AG04449 (cell line): Measurements from ENCODE around the gene COX10.

Experiments
- CTCF ChIA-PET: fragments of 350-600 bp; formaldehyde crosslinking; extraction: SDS; loops from one replicate; lab custom pipeline; 2021; ENCODE audit warnings: antibody characterized with exemption; lab: Yijun Ruan, JAX
- POLR2A ChIA-PET: fragments of 400-600, 350-600 bp; formaldehyde crosslinking; extraction: SDS; loops from one replicate; lab custom pipeline; 2020; ENCODE audit warnings: antibody characterized with exemption, inconsistent platforms; lab: Yijun Ruan, JAX
- DNase-seq: peaks from one replicate; pipeline ENCODE4 v3.0.0-alpha.2; 2010; ENCODE audit warnings: low read depth, low spot score
- H3K4me3 ChIP-seq: 2 replicates; pipeline ENCODE4 v1.5.1; 2011; ENCODE audit warnings: low read depth, mild to moderate bottlenecking, control low read depth, low read length
- CTCF ChIP-seq: IDR thresholded peaks from one replicate; pipeline ENCODE4 v1.5.1; 2011; ENCODE audit warnings: mild to moderate bottlenecking, moderate library complexity, low read length, control low read depth, inconsistent platforms; ENCODE audit not compliant: insufficient read depth; ENCODE audit errors: missing control alignments

COX10 gene

GRCh38 chr17:14051692-14052091 lies 17.6 kb upstream of the COX10 start:
- ChIA-PET POLR2A (no interaction called here), CTCF (interaction anchor here (1.0 to 1.4 kb wide), 2 partner anchors 14 to 249 kb away, joined by 3 read pairs; partner anchors contain the start of gene HS3ST3B1)
- no peak for TF ChIP-seq CTCF
- DNase-seq: no peak
- H3K4me3 ChIP-seq: no peak overlapping the region

- POLR2A ChIA-PET: no interaction called here
- no peak overlapping the region for H3K4me3 ChIP-seq
- DNase-seq: no peak
- TF ChIP-seq CTCF: no peak
- CTCF ChIA-PET: interaction anchor here (1.0 to 1.4 kb wide), 4 partner anchors 13 to 458 kb away, joined by 3 read pairs; partner anchors contain the start of gene HS3ST3B1
Measured at GRCh38 chr17:14052886-14053615, 16.3 kb upstream of the COX10 start.

GRCh38 chr17:14057591-14057990 lies 11.7 kb upstream of the COX10 start:
- TF ChIP-seq CTCF: no peak
- CTCF ChIA-PET: no interaction called here
- POLR2A ChIA-PET: interaction anchor here (0.5 kb wide), 1 partner anchor 46 kb away, joined by 3 read pairs; no protein-coding TSS in a partner anchor
- no peak overlapping the region for H3K4me3 ChIP-seq
- DNase-seq: no peak

- ChIA-PET POLR2A (interaction anchor here (0.6 kb wide), 1 partner anchor 246 kb away, joined by 3 read pairs; no protein-coding TSS in a partner anchor), CTCF (no interaction called here)
- TF ChIP-seq CTCF: no peak
Measured at GRCh38 chr17:14058051-14058450, 11.3 kb upstream of the COX10 start.

GRCh38 chr17:14060706-14061105 lies 8.6 kb upstream of the COX10 start:
- H3K4me3 ChIP-seq: no peak overlapping the region
- DNase-seq: no peak
- CTCF ChIA-PET: interaction anchor here (1.0 to 1.2 kb wide), 2 partner anchors 241 to 1041 kb away, joined by 3 read pairs; no protein-coding TSS in a partner anchor
- TF ChIP-seq CTCF: no peak
- POLR2A ChIA-PET: interaction anchor here (0.5 kb wide), 1 partner anchor 172 kb away, joined by 3 read pairs; no protein-coding TSS in a partner anchor

More at GRCh38 chr17:14058051-14058450, 11.3 kb upstream of the COX10 start:
- no peak overlapping the region for H3K4me3 ChIP-seq
- DNase-seq: peak; percentile 73
